Measurements from ENCODE around the gene ABCC9.

GRCh38 chr12:21776175-21776574 is 165.1 kb downstream of the ABCC9 start:
- TF ChIP-seq CTCF (IDR thresholded peaks at IDR 0.05) (no peak), POLR2A (IDR thresholded peaks at IDR 0.05) (no peak)
